Measurements from ENCODE around the gene NCS1.
A peak's percentile ranks its signal among the peaks of the same experiment; 100 is the strongest.

Gene NCS1

GRCh38 chr9:130143279-130143893, 28.8 kb upstream of the NCS1 start:
- H3K27me3 Mint-ChIP-seq (ENCODE audit: low read depth), result peaks cover 14% of the 10 kb centered on the region
- H3K27ac Mint-ChIP-seq, result peak overlapping the region; percentile 41 to 88 (median 59)
- peaks cover 56% of the 10 kb centered on the region for H3K4me1 Mint-ChIP-seq
- no peaks in the 10 kb centered on the region for H3K9me3 Mint-ChIP-seq
- H3K36me3 Mint-ChIP-seq (ENCODE audit: low read depth), result no peaks in the 10 kb centered on the region
- TF ChIP-seq, protein P1, sequence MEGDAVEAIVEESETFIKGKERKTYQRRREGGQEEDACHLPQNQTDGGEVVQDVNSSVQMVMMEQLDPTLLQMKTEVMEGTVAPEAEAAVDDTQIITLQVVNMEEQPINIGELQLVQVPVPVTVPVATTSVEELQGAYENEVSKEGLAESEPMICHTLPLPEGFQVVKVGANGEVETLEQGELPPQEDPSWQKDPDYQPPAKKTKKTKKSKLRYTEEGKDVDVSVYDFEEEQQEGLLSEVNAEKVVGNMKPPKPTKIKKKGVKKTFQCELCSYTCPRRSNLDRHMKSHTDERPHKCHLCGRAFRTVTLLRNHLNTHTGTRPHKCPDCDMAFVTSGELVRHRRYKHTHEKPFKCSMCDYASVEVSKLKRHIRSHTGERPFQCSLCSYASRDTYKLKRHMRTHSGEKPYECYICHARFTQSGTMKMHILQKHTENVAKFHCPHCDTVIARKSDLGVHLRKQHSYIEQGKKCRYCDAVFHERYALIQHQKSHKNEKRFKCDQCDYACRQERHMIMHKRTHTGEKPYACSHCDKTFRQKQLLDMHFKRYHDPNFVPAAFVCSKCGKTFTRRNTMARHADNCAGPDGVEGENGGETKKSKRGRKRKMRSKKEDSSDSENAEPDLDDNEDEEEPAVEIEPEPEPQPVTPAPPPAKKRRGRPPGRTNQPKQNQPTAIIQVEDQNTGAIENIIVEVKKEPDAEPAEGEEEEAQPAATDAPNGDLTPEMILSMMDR (IDR thresholded peaks at IDR 0.05; ENCODE audit: unreplicated experiment in 3 of 3), result no peak
- H3K4me3 Mint-ChIP-seq, result peak overlapping the region in 1 of 3 experiments; percentile 0

GRCh38 chr9:130143958-130144366, 28.2 kb upstream of the NCS1 start:
- peaks cover 14% of the 10 kb centered on the region for H3K27me3 Mint-ChIP-seq (ENCODE audit: low read depth)
- H3K36me3 Mint-ChIP-seq (ENCODE audit: low read depth), result no peaks in the 10 kb centered on the region
- H3K4me1 Mint-ChIP-seq, result peaks cover 51% of the 10 kb centered on the region
- H3K27ac Mint-ChIP-seq, result peak overlapping the region; percentile 41 to 88 (median 59)
- no peaks in the 10 kb centered on the region for H3K9me3 Mint-ChIP-seq
- peak overlapping the region in 1 of 3 experiments; percentile 0 for H3K4me3 Mint-ChIP-seq
- TF ChIP-seq, protein P1 (IDR thresholded peaks at IDR 0.05; ENCODE audit: unreplicated experiment in 3 of 3), result no peak

DNA sequence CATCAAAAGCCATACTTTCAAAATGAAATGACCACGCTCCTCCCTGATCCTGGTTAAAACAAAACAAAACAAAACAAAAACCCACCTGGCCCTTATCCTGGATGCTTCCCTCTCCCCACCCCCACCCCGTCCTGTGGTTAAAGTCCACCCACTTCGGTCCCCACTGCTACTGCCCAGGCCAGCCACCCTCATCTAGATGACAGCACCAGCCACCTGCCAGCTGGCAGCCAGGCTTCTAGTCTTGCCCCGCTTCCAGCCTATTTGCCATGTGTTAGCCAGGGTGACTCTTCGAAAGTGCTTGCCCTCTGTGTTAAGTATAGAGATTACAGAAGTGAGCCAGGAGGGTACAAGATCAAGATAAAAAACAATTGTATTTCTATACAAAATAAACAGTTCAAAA, 27.5 kb upstream of the NCS1 start:
- TF ChIP-seq, protein P1 (IDR thresholded peaks at IDR 0.05; ENCODE audit: unreplicated experiment in 3 of 3), result no peak
- Mint-ChIP-seq H3K4me1 (peaks cover 43% of the 10 kb centered on the region), H3K9me3 (no peaks in the 10 kb centered on the region), H3K36me3 (ENCODE audit: low read depth) (no peaks in the 10 kb centered on the region), H3K27me3 (ENCODE audit: low read depth) (peaks cover 14% of the 10 kb centered on the region), H3K4me3 (no peak overlapping the region), H3K27ac (peak overlapping the region in 1 of 3 experiments; percentile 14)

- Mint-ChIP-seq H3K4me1 (peaks cover 34% of the 10 kb centered on the region), H3K9me3 (no peaks in the 10 kb centered on the region), H3K4me3 (no peak overlapping the region), H3K27ac (no peak overlapping the region), H3K27me3 (ENCODE audit: low read depth) (peaks cover 14% of the 10 kb centered on the region), H3K36me3 (ENCODE audit: low read depth) (no peaks in the 10 kb centered on the region)
- TF ChIP-seq, protein P1 (IDR thresholded peaks at IDR 0.05; ENCODE audit: unreplicated experiment in 3 of 3), result no peak
Measured at GRCh38 chr9:130145658-130146057, 26.5 kb upstream of the NCS1 start.

DNA sequence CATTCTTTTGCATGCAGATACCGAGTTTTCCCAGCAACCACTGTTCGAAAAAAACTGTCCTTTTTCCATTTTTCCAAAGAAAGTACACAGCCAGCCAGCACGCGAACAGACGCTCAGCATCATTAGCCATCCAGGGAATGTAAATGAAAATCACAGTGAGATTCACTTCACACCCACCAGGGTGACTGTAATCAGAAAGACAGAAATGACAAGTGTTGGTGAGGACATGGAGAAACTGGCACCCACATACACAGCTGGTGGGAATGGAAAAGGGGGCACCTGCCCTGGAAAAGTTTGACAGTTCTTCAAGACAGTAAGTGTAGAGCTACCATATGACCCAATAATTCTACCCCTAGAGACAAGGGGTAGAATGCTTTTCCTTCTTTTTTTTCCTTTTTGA, 25.0 kb upstream of the NCS1 start:
- no peaks in the 10 kb centered on the region for H3K36me3 Mint-ChIP-seq (ENCODE audit: low read depth)

More for the DNA sequence above, 25.0 kb upstream of the NCS1 start:
- H3K9me3 Mint-ChIP-seq, result no peaks in the 10 kb centered on the region
- TF ChIP-seq, protein P1 (IDR thresholded peaks at IDR 0.05; ENCODE audit: unreplicated experiment in 3 of 3), result no peak
- H3K4me3 Mint-ChIP-seq, result no peak overlapping the region
- H3K27ac Mint-ChIP-seq, result no peak overlapping the region
- peaks cover 20% of the 10 kb centered on the region for H3K27me3 Mint-ChIP-seq (ENCODE audit: low read depth)
- peaks cover 26% of the 10 kb centered on the region for H3K4me1 Mint-ChIP-seq
